K562 (cell line): ENCODE measurements around the gene TFDP1. TPM values are rescaled to one million over a fixed set of nuclear protein-coding genes. Genes with fewer than 3 reads are reported as not detected.

Experiments
- CSDE1 ChIP-seq, 2 experiments: fragments of 450-650 bp; IDR thresholded peaks; 2 replicates each; pipeline ENCODE4 v1.6.1; 2016; ENCODE audit warnings: mild to moderate bottlenecking in 1 of 2
- DPF2 ChIP-seq: fragments of 450-650 bp; IDR thresholded peaks from 2 replicates; pipeline ENCODE4 v1.6.1; 2016
- KDM1A ChIP-seq, 2 experiments: fragments of 450-650 bp; IDR thresholded peaks; 2 replicates each; pipeline ENCODE4 v1.6.1; 2016; ENCODE audit warnings: mild to moderate bottlenecking in 2 of 2
- PBX2 ChIP-seq, 2 experiments: IDR thresholded peaks in 1 of 2; conservative IDR thresholded peaks in 1 of 2; 2 replicates each; pipeline ENCODE4 v1.6.1; 2016; ENCODE audit warnings: low read depth in 2 of 2, mild to moderate bottlenecking in 1 of 2, missing compliant biosample characterization in 1 of 2, missing genetic modification characterization in 1 of 2, moderate library complexity in 1 of 2
- TAF9B ChIP-seq: fragments of 450-650 bp; IDR thresholded peaks from 2 replicates; pipeline ENCODE4 v1.6.1; 2018; ENCODE audit warnings: mild to moderate bottlenecking; ENCODE audit not compliant: partially characterized antibody
- TSC22D4 ChIP-seq: fragments of 450-650 bp; IDR thresholded peaks from 2 replicates; pipeline ENCODE4 v1.6.1; 2016; ENCODE audit warnings: missing genetic modification characterization, missing biosample characterization, control low read depth
- ZNF311 ChIP-seq: fragments of 250-450 bp; sonication (Bioruptor Pico); IDR thresholded peaks from 2 replicates; pipeline ENCODE4 v1.4.0; 2020; ENCODE audit warnings: mild to moderate bottlenecking, moderate library complexity
- polyA plus RNA-seq, 8 experiments: library from polyadenylated mRNA; depleted of rRNA in 4 of 8; stranded (reverse) in 5 of 8; unstranded in 3 of 8; fragments of >200 nt; fragmentation: Nextera tagmentation in 2 of 8; fragmentation: Illumina TruSeq in 1 of 8; extraction: Ambion mirVana in 2 of 8; extraction: Trizol in 1 of 8; gene quantifications; 2 replicates each; pipeline versions ENCODE4 v1.2.1 to v1.2.3, GENCODE V29; 2011 to 2014; ENCODE audit warnings: inconsistent platforms in 1 of 8, missing spikeins in 1 of 8
- total RNA-seq, 7 experiments: library from RNA; depleted of rRNA in 6 of 7; stranded (reverse); fragments of >200 nt in 6 of 7; fragmentation: Illumina TruSeq in 2 of 7; extraction: Trizol in 2 of 7; gene quantifications; 2 replicates each; pipeline versions ENCODE4 v1.2.1 to v1.2.3, GENCODE V29; 2011 to 2021; ENCODE audit warnings: low replicate concordance in 1 of 7

Gene TFDP1
- total and polyA plus RNA-seq, 9 of the 15 experiments (the other 6 are each of a cell fraction or from before 2014, with no cell fraction given): 33.8 to 145 (median 69.1) TPM

GRCh38 chr13:113670541-113670940, 86.0 kb downstream of the TFDP1 start (continued):
- TF ChIP-seq PBX2 (CRISPR knock-in tag; IDR thresholded peaks at IDR 0.05; ENCODE audit: low read depth) (no peak), PBX2 (tag; conservative IDR thresholded peaks at IDR 0.05; ENCODE audit: low read depth) (no peak), TSC22D4 (no peak), TAF9B (no peak), DPF2 (no peak), CSDE1 (IDR thresholded peaks at IDR 0.05) (no peak), ZNF311 (CRISPR knock-in tag) (no peak), KDM1A (IDR thresholded peaks at IDR 0.05) (no peak)
